Endothelial cell (in vitro differentiated cells): ENCODE measurements around the gene WTAP. TPM values are rescaled to one million over a fixed set of nuclear protein-coding genes. Genes with fewer than 3 reads are reported as not detected.

Experiments used
- DNase-seq: peaks from one replicate; pipeline ENCODE4 v3.0.0; 2021; ENCODE audit warnings: low spot score
- H3K27ac Mint-ChIP-seq: one replicate; pipeline ENCODE4 v1.8.0; 2021; ENCODE audit warnings: mixed read lengths, inconsistent platforms; ENCODE audit not compliant: unreplicated experiment
- H3K27me3 Mint-ChIP-seq: one replicate; pipeline ENCODE4 v1.8.0; 2021; ENCODE audit warnings: mild to moderate bottlenecking, moderate library complexity, mixed read lengths, inconsistent platforms; ENCODE audit not compliant: unreplicated experiment
- H3K36me3 Mint-ChIP-seq: one replicate; pipeline ENCODE4 v1.8.0; 2021; ENCODE audit warnings: mild to moderate bottlenecking, low read depth, mixed read lengths, inconsistent platforms; ENCODE audit not compliant: unreplicated experiment
- H3K4me1 Mint-ChIP-seq: one replicate; pipeline ENCODE4 v1.8.0; 2021; ENCODE audit warnings: mild to moderate bottlenecking, mixed read lengths, inconsistent platforms; ENCODE audit not compliant: unreplicated experiment
- H3K4me3 Mint-ChIP-seq: one replicate; pipeline ENCODE4 v1.8.0; 2021; ENCODE audit warnings: mild to moderate bottlenecking, mixed read lengths, inconsistent platforms; ENCODE audit not compliant: unreplicated experiment
- H3K9me3 Mint-ChIP-seq: one replicate; pipeline ENCODE4 v1.8.0; 2021; ENCODE audit warnings: mixed read lengths, inconsistent platforms; ENCODE audit not compliant: unreplicated experiment
- CTCF ChIP-seq: fragments of 200-600 bp; sonication (generic); IDR thresholded peaks from one replicate; pipeline ENCODE4 v1.5.0; 2021; ENCODE audit warnings: antibody characterized with exemption; ENCODE audit not compliant: unreplicated experiment
- total RNA-seq: library from RNA; stranded (reverse); fragmentation: NEBNext Ultra II Directional; extraction: Animal tissue kit (Norgen Biotek cat#: 25700); gene quantifications from one replicate; pipeline ENCODE4 v1.2.1, GENCODE V29; 2021; ENCODE audit not compliant: unreplicated experiment

Gene WTAP
- total RNA-seq, 1 donor from 2014 or later = 95.4 TPM

DNA sequence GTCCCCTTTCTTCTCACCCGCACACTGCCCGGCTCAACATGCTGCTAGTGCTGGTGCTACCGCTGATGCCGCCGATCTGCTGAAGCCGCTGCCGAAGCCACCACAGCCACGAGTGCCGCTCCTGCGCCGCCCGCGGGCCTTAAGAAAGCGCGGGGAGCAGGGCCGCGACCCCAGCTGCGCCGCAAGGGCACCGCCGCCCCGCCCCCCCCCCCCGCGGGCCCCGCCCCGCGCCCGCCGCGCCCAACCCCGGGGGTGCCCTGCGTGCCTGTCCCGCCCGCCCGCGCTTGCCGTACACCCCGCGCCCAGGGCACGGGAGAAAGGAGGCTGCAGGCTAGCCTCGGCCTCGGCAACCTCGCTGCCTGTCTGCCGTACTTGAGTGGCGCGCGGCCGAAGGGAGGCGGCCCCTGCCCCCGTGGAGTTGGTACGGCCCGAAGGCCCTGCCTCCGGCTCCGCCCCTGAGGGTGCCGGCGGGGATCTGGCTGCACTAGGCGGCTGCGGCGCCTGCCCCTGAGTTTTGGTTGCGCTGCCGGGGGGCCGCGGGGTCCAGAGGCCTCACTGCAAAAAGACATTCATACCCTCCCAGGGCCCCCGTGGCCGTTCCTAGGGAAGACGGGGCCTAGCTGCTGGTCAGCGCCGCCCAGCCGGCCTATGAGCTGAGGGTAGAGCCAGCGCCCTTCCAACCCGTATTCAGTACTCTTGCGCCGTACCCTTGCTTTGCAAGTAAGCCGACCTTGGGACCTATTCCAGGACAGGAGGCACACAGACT, 34.0 kb upstream of the WTAP start, which contains the start of gene SOD2:
TSS of gene SOD2 (minus strand) at position 114 of the 766 bp plus-strand sequence. CDS start at position 40, 74 bp downstream.
- peaks cover 19% of the 10 kb centered on the region for H3K4me1 Mint-ChIP-seq
- TF ChIP-seq CTCF = no peak
- DNase-seq = peak; percentile 77
- H3K27ac Mint-ChIP-seq = peak within 1 kb of the TSS; percentile 61
- H3K9me3 Mint-ChIP-seq = no peaks in the 10 kb centered on the region
- peaks cover 4% of the 10 kb centered on the region for H3K36me3 Mint-ChIP-seq
- peak within 1 kb of the TSS; percentile 92 for H3K4me3 Mint-ChIP-seq
- peaks cover 10% of the 10 kb centered on the region for H3K27me3 Mint-ChIP-seq

DNA sequence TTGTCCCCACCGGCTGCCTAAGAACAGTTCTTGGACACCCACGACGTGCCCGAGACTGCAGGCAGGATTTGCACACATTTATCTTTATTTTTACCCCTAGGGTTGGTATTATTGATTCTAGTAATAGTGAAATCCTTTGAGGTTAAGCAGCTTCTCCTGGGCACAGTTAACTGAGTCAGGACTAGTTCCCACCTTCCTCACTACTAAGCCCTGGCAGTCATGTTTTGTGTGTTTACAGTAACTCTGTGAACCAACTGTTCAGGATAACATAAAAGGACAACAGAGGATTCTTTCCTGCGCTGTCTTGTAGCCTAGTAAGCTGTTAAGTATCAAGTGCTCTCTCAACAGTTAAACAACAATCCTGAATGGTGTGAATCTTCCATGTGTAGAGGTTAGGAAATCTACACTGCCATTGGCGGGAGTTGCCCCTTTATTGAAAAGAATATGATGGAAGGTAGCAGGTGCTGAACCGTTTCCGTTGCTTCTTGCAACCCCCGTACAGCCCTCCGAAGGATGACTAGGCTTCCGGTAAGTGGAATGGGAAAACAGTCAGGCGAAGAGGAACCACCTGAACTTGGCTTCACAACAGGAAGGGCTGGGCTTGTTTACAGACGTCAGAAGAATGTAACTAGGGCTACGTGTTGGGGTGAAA, 33.3 kb upstream of the WTAP start:
- peaks cover 4% of the 10 kb centered on the region for H3K36me3 Mint-ChIP-seq
- H3K4me1 Mint-ChIP-seq = peaks cover 19% of the 10 kb centered on the region
- H3K27me3 Mint-ChIP-seq = peaks cover 10% of the 10 kb centered on the region
- peak overlapping the region; percentile 91 for H3K4me3 Mint-ChIP-seq
- peak overlapping the region; percentile 64 for H3K27ac Mint-ChIP-seq
- TF ChIP-seq CTCF = no peak
- H3K9me3 Mint-ChIP-seq = no peaks in the 10 kb centered on the region
- no peak for DNase-seq

DNA sequence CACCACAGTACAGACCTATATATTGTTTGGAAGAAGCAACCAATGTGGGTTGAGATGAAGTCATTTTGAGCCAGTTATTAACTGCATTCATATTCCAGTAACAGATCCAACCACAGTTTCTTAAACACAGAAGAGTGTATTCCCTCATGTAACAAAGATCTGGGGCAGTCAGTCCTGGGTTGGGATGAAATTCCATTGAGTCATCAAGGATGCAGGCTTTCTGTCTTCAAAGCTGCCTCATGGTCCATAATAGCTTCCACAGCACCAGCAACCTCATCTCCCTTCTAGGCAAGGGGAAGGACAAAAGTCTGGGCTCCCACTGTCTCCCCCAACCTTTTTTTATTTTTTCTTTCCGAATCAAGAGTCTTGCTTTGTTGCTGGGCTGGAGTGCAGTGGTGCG, 31.3 kb upstream of the WTAP start:
- no peak overlapping the region for H3K4me3 Mint-ChIP-seq

GRCh38 chr6:159700970-159701369, 26.3 kb upstream of the WTAP start:
- H3K27me3 Mint-ChIP-seq = peaks cover 8% of the 10 kb centered on the region
- no peak for TF ChIP-seq CTCF
- peaks cover 11% of the 10 kb centered on the region for H3K36me3 Mint-ChIP-seq
- no peak overlapping the region for H3K4me3 Mint-ChIP-seq
- no peak for DNase-seq
- H3K27ac Mint-ChIP-seq = no peak overlapping the region
- no peaks in the 10 kb centered on the region for H3K9me3 Mint-ChIP-seq
- H3K4me1 Mint-ChIP-seq = no peaks in the 10 kb centered on the region

More for the DNA sequence above, 31.3 kb upstream of the WTAP start:
- H3K36me3 Mint-ChIP-seq = peaks cover 4% of the 10 kb centered on the region
- H3K27ac Mint-ChIP-seq = no peak overlapping the region
- peaks cover 19% of the 10 kb centered on the region for H3K4me1 Mint-ChIP-seq
- no peak for TF ChIP-seq CTCF
- no peak for DNase-seq
- peaks cover 12% of the 10 kb centered on the region for H3K27me3 Mint-ChIP-seq
- H3K9me3 Mint-ChIP-seq = no peaks in the 10 kb centered on the region
